ENCODE measurements around the gene WTAP. TPM values are rescaled to one million over a fixed set of nuclear protein-coding genes. Genes with fewer than 3 reads are reported as not detected.

Gene WTAP
- total and polyA plus RNA-seq, 2 of the 4 experiments (the other 2 are of a cell fraction): 30.2 to 92.3 TPM

- Histone ChIP-seq H2BK5ac (ENCODE audit: low read depth, low read length, poor library complexity, severe bottlenecking) (no peak overlapping the region), H3K56ac (ENCODE audit: extremely low read depth, insufficient read depth, low read length) (no peak overlapping the region), H2AK9ac (replicated peaks; ENCODE audit: low read depth, low read length, poor library complexity) (no peak overlapping the region), H4K20me1 (ENCODE audit: insufficient read depth, low read length) (0 out of 2 replicates have a peak, but pooled peaks cover 3% of the 10 kb centered on the region), H3K4me2 (ENCODE audit: low read depth, low read length) (no peak overlapping the region), H3K9me3 (ENCODE audit: control insufficient read depth, insufficient read depth, low read length) (no peaks in the 10 kb centered on the region), H3K4me1 (ENCODE audit: control insufficient read depth, insufficient read depth, low read length) (peaks cover 12% of the 10 kb centered on the region), H3K4ac (ENCODE audit: low read depth, low read length) (peak overlapping the region; percentile 62; the same call in 1 of the 2 replicates), H3K27ac (ENCODE audit: insufficient read depth, low read length) (no peak overlapping the region), H2BK15ac (ENCODE audit: low read depth, low read length) (peak overlapping the region; percentile 7; the same call in 1 of the 3 replicates), H4K5ac (ENCODE audit: low read depth, low read length) (peak overlapping the region; percentile 29; the same call in 1 of the 2 replicates), H3K27me3 (ENCODE audit: control insufficient read depth, insufficient read depth, low read length) (no peaks in the 10 kb centered on the region), H4K8ac (ENCODE audit: low read depth in 2 of 2, low read length in 2 of 2) (no peak overlapping the region), H2AFZ (replicated peaks; ENCODE audit: low read length, poor library complexity) (no peak overlapping the region), H3K36me3 (ENCODE audit: control insufficient read depth, insufficient read depth, low read length) (0 out of 2 replicates have a peak, but pooled peaks cover 1% of the 10 kb centered on the region), H3K9ac (ENCODE audit: low read depth, low read length) (no peak overlapping the region), H3K79me1 (ENCODE audit: low read depth in 1 of 2, low read length in 2 of 2) (peaks cover 24 to 54% of the 10 kb centered on the region in 2 experiments), H3K18ac (ENCODE audit: low read depth, low read length) (peak overlapping the region; percentile 8; the same call in 1 of the 2 replicates), H2AK5ac (ENCODE audit: low read depth, low read length) (no peak overlapping the region; the same call in 1 of the 2 replicates), H2BK120ac (ENCODE audit: low read depth, low read length) (no peak overlapping the region), H3K14ac (replicated peaks; ENCODE audit: low read depth, low read length) (no peak overlapping the region), H2BK20ac (ENCODE audit: low read depth, low read length) (no peak overlapping the region), H3K9me1 (ENCODE audit: insufficient read depth, low read length) (peaks cover 10% of the 10 kb centered on the region), H3K4me3 (ENCODE audit: insufficient read depth, low read depth, low read length) (no peak overlapping the region), H3K23ac (ENCODE audit: low read depth, low read length) (no peak overlapping the region), H4K91ac (ENCODE audit: insufficient read depth, low read depth, low read length) (no peak overlapping the region)
- no peak for DNase-seq
- TF ChIP-seq ELK1 (IDR thresholded peaks at IDR 0.05; ENCODE audit: borderline replicate concordance, low read depth, low read length) (no peak), RFX5 (IDR thresholded peaks at IDR 0.05; ENCODE audit: low read depth, low read length) (no peak), MXI1 (IDR thresholded peaks at IDR 0.05; ENCODE audit: borderline replicate concordance, low read depth, low read length) (no peak), FOS (IDR thresholded peaks at IDR 0.05; ENCODE audit: low read depth, low read length) (no peak), SMC3 (IDR thresholded peaks at IDR 0.05; ENCODE audit: low read depth, low read length) (no peak), MAFK (IDR thresholded peaks at IDR 0.05; ENCODE audit: low read depth, low read length) (no peak), RCOR1 (IDR thresholded peaks at IDR 0.05; ENCODE audit: insufficient replicate concordance, low read length) (no peak)
- no TSS peak for BruUV-seq (replicated peaks)
- WGBS, 2 experiments (ENCODE audit: extremely low coverage in 2 of 2, insufficient read length in 1 of 2): 90% methylated on average over 2 of the region's 3 CpGs; no CpG with 5 or more reads in 1 of the 2 experiments
- POLR2A ChIA-PET (ENCODE audit: unreplicated experiment): interaction anchor here (0.6 kb wide), 1 partner anchor 11 kb away, joined by 13 read pairs; no protein-coding TSS in a partner anchor
- CTCF ChIA-PET: interaction anchor here (0.6 kb wide), 1 partner anchor 105 kb away, joined by 3 read pairs; no protein-coding TSS in a partner anchor
- intact Hi-C loops (cut with micrococcal nuclease): loop anchor here (2.0 kb wide), 1 partner anchor 15 kb away; no protein-coding TSS in a partner anchor
- no peak for ATAC-seq (ENCODE audit: low read depth)
- in situ Hi-C loops (cut with MboI; ENCODE audit: low sequenced_read_pairs): loop anchor here (25.0 kb wide), 1 partner anchor 1078 kb away; the partner anchor contains the start of gene DYNLT1
- dilution Hi-C loops (cut with HindIII; ENCODE audit: low sequenced_read_pairs, unreplicated experiment): no loop called here
Observed at GRCh38 chr6:159715605-159716004, 11.7 kb upstream of the WTAP start.
